HCT116 (cell line): ENCODE measurements around the gene MATN3.

ENCODE experiments used
- CBX3 ChIP-seq: IDR thresholded peaks from 2 replicates; pipeline ENCODE4 v1.6.1; 2012; ENCODE audit warnings: low read depth
- EZH2 ChIP-seq: fragments of 200-600 bp; sonication (generic); IDR thresholded peaks from 2 replicates; pipeline ENCODE4 v1.6.1; 2017; ENCODE audit warnings: antibody characterized with exemption, mixed run types
- POLR2A ChIP-seq: IDR thresholded peaks from 2 replicates; pipeline ENCODE4 v1.7.0; 2011; ENCODE audit warnings: borderline replicate concordance; ENCODE audit not compliant: insufficient read depth, insufficient read length; ENCODE audit errors: extremely low read depth
- ZBTB33 ChIP-seq: IDR thresholded peaks from 2 replicates; pipeline ENCODE4 v1.6.1; 2011; ENCODE audit warnings: mild to moderate bottlenecking, low read length, moderate library complexity; ENCODE audit not compliant: insufficient replicate concordance; ENCODE audit errors: extremely low read depth

- no peak for TF ChIP-seq CBX3
- TF ChIP-seq EZH2: no peak
- TF ChIP-seq ZBTB33: no peak
- no peak for TF ChIP-seq POLR2A
Measured at GRCh38 chr2:19990416-19990728, 22.1 kb downstream of the MATN3 start.
